ENCODE data around the gene C5AR1.
A peak's percentile ranks its signal among the peaks of the same experiment; 100 is the strongest.
"Not testable (repeated sequence)": the region's sequence is repeated elsewhere in the genome, so short reads cannot be mapped to it uniquely, and the experiment has no call there.

The C5AR1 gene

GRCh38 chr19:47283405-47284059 is 26.1 kb upstream of the C5AR1 start:
- H3F3A ChIP-seq (ENCODE audit: control insufficient read depth, insufficient read depth) = peaks cover 9% of the 10 kb centered on the region
- H3K36me3 ChIP-seq (ENCODE audit: control insufficient read depth, low read length) = no peaks in the 10 kb centered on the region; the same call in 1 of the 2 replicates
- no peak for TF ChIP-seq CTCF (IDR thresholded peaks at IDR 0.05; ENCODE audit: low read depth, low read length, poor library complexity, severe bottlenecking)
- TF ChIP-seq EZH2phosphoT487 (IDR thresholded peaks at IDR 0.05; ENCODE audit: borderline replicate concordance, low read length) = no peak
- H3K4me2 ChIP-seq (ENCODE audit: low read length) = peak overlapping the region; percentile 52
- peak overlapping the region; percentile 64 for H3K27ac ChIP-seq (ENCODE audit: low read depth, low read length)
- peak overlapping the region; percentile 27 for H3K4me3 ChIP-seq (ENCODE audit: low read length)
- H3K4me1 ChIP-seq (ENCODE audit: control insufficient read depth, low read length) = peaks cover 62% of the 10 kb centered on the region
- no peaks in the 10 kb centered on the region for H3K27me3 ChIP-seq (ENCODE audit: control insufficient read depth, low read length)
- H3K79me2 ChIP-seq (ENCODE audit: control insufficient read depth, low read length) = no peaks in the 10 kb centered on the region
- no peaks in the 10 kb centered on the region for H4K20me1 ChIP-seq (ENCODE audit: control insufficient read depth, insufficient read depth, low read depth, low read length)
- no peaks in the 10 kb centered on the region for H3K9me3 ChIP-seq (ENCODE audit: control insufficient read depth, insufficient read depth, low read length)
- H3K9me2 ChIP-seq (replicated peaks; ENCODE audit: control insufficient read depth, low read length) = no peaks in the 10 kb centered on the region

GRCh38 chr19:47284324-47284899 is 25.2 kb upstream of the C5AR1 start:
- Histone ChIP-seq H3K36me3 (ENCODE audit: control insufficient read depth, low read length) (peaks cover 6% of the 10 kb centered on the region; the same call in 1 of the 2 replicates), H3K9me3 (ENCODE audit: control insufficient read depth, insufficient read depth, low read length) (peaks cover 8% of the 10 kb centered on the region), H3K9me2 (replicated peaks; ENCODE audit: control insufficient read depth, low read length) (no peaks in the 10 kb centered on the region), H3K4me3 (ENCODE audit: low read length) (peak overlapping the region; percentile 27), H3K4me2 (ENCODE audit: low read length) (peak overlapping the region; percentile 52), H4K20me1 (ENCODE audit: control insufficient read depth, insufficient read depth, low read depth, low read length) (no peaks in the 10 kb centered on the region), H3K27me3 (ENCODE audit: control insufficient read depth, low read length) (no peaks in the 10 kb centered on the region), H3F3A (ENCODE audit: control insufficient read depth, insufficient read depth) (peaks cover 14% of the 10 kb centered on the region), H3K4me1 (ENCODE audit: control insufficient read depth, low read length) (peaks cover 71% of the 10 kb centered on the region), H3K27ac (ENCODE audit: low read depth, low read length) (peak overlapping the region; percentile 64), H3K79me2 (ENCODE audit: control insufficient read depth, low read length) (no peaks in the 10 kb centered on the region)
- TF ChIP-seq EZH2phosphoT487 (IDR thresholded peaks at IDR 0.05; ENCODE audit: borderline replicate concordance, low read length) = no peak
- TF ChIP-seq CTCF (IDR thresholded peaks at IDR 0.05; ENCODE audit: low read depth, low read length, poor library complexity, severe bottlenecking) = peak; percentile 90

GRCh38 chr19:47296036-47296435 is 13.6 kb upstream of the C5AR1 start:
- Histone ChIP-seq H3K9me2 (replicated peaks; ENCODE audit: control insufficient read depth, low read length) (no peaks in the 10 kb centered on the region), H3K27ac (ENCODE audit: low read depth, low read length) (0 out of 2 replicates have a peak overlapping the region, but pooled peaks have one; percentile 28), H3F3A (ENCODE audit: control insufficient read depth, insufficient read depth) (peaks cover 12% of the 10 kb centered on the region), H3K9me3 (ENCODE audit: control insufficient read depth, insufficient read depth, low read length) (no peaks in the 10 kb centered on the region), H3K4me3 (ENCODE audit: low read length) (no peak overlapping the region), H3K4me2 (ENCODE audit: low read length) (peak overlapping the region; percentile 51), H3K27me3 (ENCODE audit: control insufficient read depth, low read length) (no peaks in the 10 kb centered on the region), H3K79me2 (ENCODE audit: control insufficient read depth, low read length) (no peaks in the 10 kb centered on the region), H3K4me1 (ENCODE audit: control insufficient read depth, low read length) (peaks cover 79% of the 10 kb centered on the region), H4K20me1 (ENCODE audit: control insufficient read depth, insufficient read depth, low read depth, low read length) (no peaks in the 10 kb centered on the region), H3K36me3 (ENCODE audit: control insufficient read depth, low read length) (no peaks in the 10 kb centered on the region)
- peak; percentile 79 for TF ChIP-seq CTCF (IDR thresholded peaks at IDR 0.05; ENCODE audit: low read depth, low read length, poor library complexity, severe bottlenecking)
- no peak for TF ChIP-seq EZH2phosphoT487 (IDR thresholded peaks at IDR 0.05; ENCODE audit: borderline replicate concordance, low read length)

GRCh38 chr19:47300867-47301266 is 8.8 kb upstream of the C5AR1 start:
- not testable (repeated sequence) for H3K4me2 ChIP-seq (ENCODE audit: low read length)

More at GRCh38 chr19:47300867-47301266, 8.8 kb upstream of the C5AR1 start:
- not testable (repeated sequence) for H3K79me2 ChIP-seq (ENCODE audit: control insufficient read depth, low read length); H3K9me3 ChIP-seq (ENCODE audit: control insufficient read depth, insufficient read depth, low read length); H4K20me1 ChIP-seq (ENCODE audit: control insufficient read depth, insufficient read depth, low read depth, low read length); H3K27ac ChIP-seq (ENCODE audit: low read depth, low read length); H3F3A ChIP-seq (ENCODE audit: control insufficient read depth, insufficient read depth); H3K36me3 ChIP-seq (ENCODE audit: control insufficient read depth, low read length); H3K9me2 ChIP-seq (replicated peaks; ENCODE audit: control insufficient read depth, low read length); H3K4me3 ChIP-seq (ENCODE audit: low read length); H3K27me3 ChIP-seq (ENCODE audit: control insufficient read depth, low read length)
- H3K4me1 ChIP-seq (ENCODE audit: control insufficient read depth, low read length) = peaks cover 72% of the 10 kb centered on the region

Data from DOHH2 (cell line).